Nephron (organoid): ENCODE data around the gene DMAP1.

Experiments
- H3K27ac Mint-ChIP-seq, 3 experiments: 2 replicates each; pipeline ENCODE4 v1.8.0; 2020; ENCODE audit warnings: mixed read lengths in 3 of 3, mild to moderate bottlenecking in 2 of 3, moderate library complexity in 1 of 3
- H3K27me3 Mint-ChIP-seq: 2 replicates; pipeline ENCODE4 v1.8.0; 2021; ENCODE audit warnings: low read depth, mild to moderate bottlenecking, moderate library complexity, mixed read lengths
- H3K36me3 Mint-ChIP-seq: 2 replicates; pipeline ENCODE4 v1.8.0; 2020; ENCODE audit warnings: low read depth, mixed read lengths
- H3K4me1 Mint-ChIP-seq: 2 replicates; pipeline ENCODE4 v1.8.0; 2020; ENCODE audit warnings: mixed read lengths
- H3K4me3 Mint-ChIP-seq, 3 experiments: 2 replicates each; pipeline ENCODE4 v1.8.0; 2020; ENCODE audit warnings: mild to moderate bottlenecking in 3 of 3, mixed read lengths in 3 of 3, moderate library complexity in 2 of 3
- H3K9me3 Mint-ChIP-seq: 2 replicates; pipeline ENCODE4 v1.8.0; 2020; ENCODE audit warnings: mixed read lengths
- CTCF ChIP-seq, 3 experiments: fragments of 200-600 bp; sonication (generic); IDR thresholded peaks; one replicate each; pipeline ENCODE4 v1.5.0; 2021; ENCODE audit warnings: antibody characterized with exemption in 3 of 3; ENCODE audit not compliant: unreplicated experiment in 3 of 3

DMAP1 gene

DNA sequence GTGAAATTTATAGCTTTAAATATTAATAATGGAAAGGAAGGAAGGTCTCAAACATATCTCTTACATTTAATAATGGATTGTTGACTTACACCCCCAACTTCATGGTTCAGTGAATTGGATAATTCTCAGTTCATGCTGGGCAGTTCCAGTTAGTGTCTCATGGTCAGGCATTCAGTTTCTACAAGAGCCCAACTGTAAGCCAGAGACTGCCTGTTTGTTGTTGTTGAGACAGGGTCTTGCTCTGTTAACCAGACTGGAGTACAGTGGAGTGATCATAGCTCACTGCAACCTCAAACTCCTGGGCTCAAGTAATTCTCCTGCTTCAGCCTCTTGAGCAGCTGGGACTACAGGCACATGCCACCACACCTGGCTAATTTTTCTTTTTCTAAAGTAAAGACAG is 5.0 kb upstream of the DMAP1 start:
- H3K9me3 Mint-ChIP-seq: no peaks in the 10 kb centered on the region
- no peaks in the 10 kb centered on the region for H3K36me3 Mint-ChIP-seq
- H3K4me3 Mint-ChIP-seq: no peak overlapping the region
- H3K4me1 Mint-ChIP-seq: peaks cover 6% of the 10 kb centered on the region
- no peak overlapping the region for H3K27ac Mint-ChIP-seq
- no peak for TF ChIP-seq CTCF (IDR thresholded peaks at IDR 0.05; ENCODE audit: unreplicated experiment in 3 of 3)
- peaks cover 4% of the 10 kb centered on the region for H3K27me3 Mint-ChIP-seq

GRCh38 chr1:44210595-44210994 is 2.7 kb upstream of the DMAP1 start:
- H3K36me3 Mint-ChIP-seq: peaks cover 8% of the 10 kb centered on the region
- no peak overlapping the region for H3K27ac Mint-ChIP-seq
- H3K9me3 Mint-ChIP-seq: no peaks in the 10 kb centered on the region
- peaks cover 4% of the 10 kb centered on the region for H3K27me3 Mint-ChIP-seq
- H3K4me3 Mint-ChIP-seq: no peak overlapping the region
- peaks cover 19% of the 10 kb centered on the region for H3K4me1 Mint-ChIP-seq
- TF ChIP-seq CTCF (IDR thresholded peaks at IDR 0.05; ENCODE audit: unreplicated experiment in 3 of 3): no peak

DNA sequence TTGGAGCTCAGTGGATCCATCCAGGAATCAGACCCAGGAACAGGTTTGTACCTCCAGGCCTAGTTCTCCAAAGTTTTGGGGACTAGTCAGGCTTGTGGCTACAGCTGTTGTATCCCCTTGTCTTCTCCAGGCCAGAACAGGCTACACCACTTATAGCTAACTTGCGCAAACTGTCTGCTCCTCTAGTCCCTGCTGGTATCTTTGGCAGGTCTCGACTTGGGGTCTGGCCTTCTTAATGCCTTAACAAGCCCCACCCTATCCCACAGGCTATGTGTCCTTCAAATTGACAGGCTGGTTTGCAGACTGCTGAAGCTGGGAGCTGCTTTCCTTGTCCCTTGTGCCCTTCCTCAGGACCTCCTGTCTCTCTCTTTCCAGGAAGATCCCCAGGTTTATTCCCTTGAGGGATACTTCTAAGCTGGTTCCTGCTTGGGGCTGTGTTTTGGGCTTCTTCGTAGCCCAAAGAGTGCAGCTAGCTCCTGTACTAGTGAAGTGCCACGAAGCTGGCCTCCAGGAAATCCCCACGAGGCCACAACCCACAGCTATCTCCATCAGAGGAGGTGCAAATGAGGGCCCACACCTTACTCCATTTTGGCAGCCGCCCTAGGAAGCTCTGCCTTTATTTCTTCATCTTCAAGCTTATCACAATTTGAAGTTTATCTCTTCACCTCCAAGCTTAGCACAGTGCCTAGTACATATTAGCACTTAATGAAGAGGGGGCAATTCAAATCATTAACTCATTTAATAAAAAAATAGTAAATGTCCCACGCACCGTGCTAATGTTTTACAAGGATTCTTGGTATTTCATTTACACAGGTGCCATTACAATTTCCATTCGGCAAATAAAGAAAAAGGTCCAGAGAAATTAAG is 683 bp upstream of the DMAP1 start:
- Mint-ChIP-seq H3K4me1 (peaks cover 19% of the 10 kb centered on the region), H3K36me3 (peaks cover 25% of the 10 kb centered on the region), H3K4me3 (peak overlapping the region; percentile 89 to 97 (median 91)), H3K9me3 (no peaks in the 10 kb centered on the region), H3K27me3 (peaks cover 4% of the 10 kb centered on the region), H3K27ac (peak overlapping the region; percentile 62 to 92 (median 76))
- TF ChIP-seq CTCF (IDR thresholded peaks at IDR 0.05; ENCODE audit: unreplicated experiment in 3 of 3): no peak

- TF ChIP-seq CTCF (IDR thresholded peaks at IDR 0.05; ENCODE audit: unreplicated experiment in 3 of 3): peak; percentile 77 to 87 (median 83)
- H3K4me1 Mint-ChIP-seq: peaks cover 16% of the 10 kb centered on the region
- peaks cover 55% of the 10 kb centered on the region for H3K36me3 Mint-ChIP-seq
- H3K9me3 Mint-ChIP-seq: no peaks in the 10 kb centered on the region
- peak overlapping the region in 2 of 3 experiments; percentile 6 to 20 for H3K27ac Mint-ChIP-seq
- peak overlapping the region; percentile 12 to 64 (median 41) for H3K4me3 Mint-ChIP-seq
- H3K27me3 Mint-ChIP-seq: no peaks in the 10 kb centered on the region
Observed at GRCh38 chr1:44217809-44218410, 4.6 kb downstream of the DMAP1 start.

DNA sequence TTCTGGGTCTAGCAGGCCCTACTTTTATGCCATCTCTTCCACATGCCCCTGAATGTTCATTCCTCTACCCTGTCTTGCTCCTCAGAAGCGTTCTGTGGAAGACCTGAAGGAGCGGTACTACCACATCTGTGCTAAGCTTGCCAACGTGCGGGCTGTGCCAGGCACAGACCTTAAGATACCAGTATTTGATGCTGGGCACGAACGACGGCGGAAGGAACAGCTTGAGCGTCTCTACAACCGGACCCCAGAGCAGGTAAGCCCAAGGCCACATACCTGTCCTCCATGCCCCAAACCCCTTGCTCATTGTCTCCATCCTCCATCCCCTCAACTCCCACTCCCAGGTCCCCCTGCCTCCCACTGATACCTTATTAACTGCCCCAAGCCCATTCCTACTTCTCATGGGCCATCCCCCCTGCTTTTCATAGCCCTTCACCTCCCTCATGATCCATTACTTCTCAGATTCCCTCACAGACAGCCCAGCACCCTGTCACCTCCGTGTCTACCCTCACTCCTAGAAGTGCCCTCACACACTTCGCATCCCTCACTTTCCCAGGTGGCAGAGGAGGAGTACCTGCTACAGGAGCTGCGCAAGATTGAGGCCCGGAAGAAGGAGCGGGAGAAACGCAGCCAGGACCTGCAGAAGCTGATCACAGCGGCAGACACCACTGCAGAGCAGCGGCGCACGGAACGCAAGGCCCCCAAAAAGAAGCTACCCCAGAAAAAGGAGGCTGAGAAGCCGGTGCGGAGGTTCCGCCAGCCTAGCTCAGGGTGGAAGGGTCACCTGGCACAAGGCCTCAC is 5.4 kb downstream of the DMAP1 start:
- no peaks in the 10 kb centered on the region for H3K9me3 Mint-ChIP-seq
- H3K4me3 Mint-ChIP-seq: peak overlapping the region in 1 of 3 experiments; percentile 46
- peaks cover 12% of the 10 kb centered on the region for H3K4me1 Mint-ChIP-seq
- TF ChIP-seq CTCF (IDR thresholded peaks at IDR 0.05; ENCODE audit: unreplicated experiment in 3 of 3): no peak
- no peaks in the 10 kb centered on the region for H3K27me3 Mint-ChIP-seq
- peak overlapping the region in 1 of 3 experiments; percentile 20 for H3K27ac Mint-ChIP-seq
- peaks cover 55% of the 10 kb centered on the region for H3K36me3 Mint-ChIP-seq
